Measurements from ENCODE around the gene FBXL2.

The FBXL2 gene

GRCh38 chr3:33236005-33236404 is 41.2 kb upstream of the FBXL2 start:
- DNase-seq, result no peak
- H3K4me3 ChIP-seq (ENCODE audit: low read depth, low read length), result no peak overlapping the region
- H3K36me3 ChIP-seq, result no peaks in the 10 kb centered on the region
- H3K9me3 ChIP-seq, result no peaks in the 10 kb centered on the region
- no peaks in the 10 kb centered on the region for H3K4me1 ChIP-seq
- no peaks in the 10 kb centered on the region for H3K27me3 ChIP-seq
- TF ChIP-seq CTCF (IDR thresholded peaks at IDR 0.05; ENCODE audit: low read depth, low read length), result no peak

- no peak for TF ChIP-seq CTCF (IDR thresholded peaks at IDR 0.05; ENCODE audit: low read depth, low read length)
- no peaks in the 10 kb centered on the region for H3K36me3 ChIP-seq
- no peaks in the 10 kb centered on the region for H3K4me1 ChIP-seq
- H3K9me3 ChIP-seq, result no peaks in the 10 kb centered on the region
- no peaks in the 10 kb centered on the region for H3K27me3 ChIP-seq
- no peak overlapping the region for H3K4me3 ChIP-seq (ENCODE audit: low read depth, low read length)
- no peak for DNase-seq
These were observed 39.8 kb upstream of the FBXL2 start for GRCh38 chr3:33237439-33237838.

- H3K9me3 ChIP-seq, result no peaks in the 10 kb centered on the region
- DNase-seq, result no peak
- H3K4me1 ChIP-seq, result no peaks in the 10 kb centered on the region
- H3K4me3 ChIP-seq (ENCODE audit: low read depth, low read length), result no peak overlapping the region
- no peaks in the 10 kb centered on the region for H3K27me3 ChIP-seq
- no peaks in the 10 kb centered on the region for H3K36me3 ChIP-seq
- TF ChIP-seq CTCF (IDR thresholded peaks at IDR 0.05; ENCODE audit: low read depth, low read length), result no peak
These were observed 38.3 kb upstream of the FBXL2 start for GRCh38 chr3:33238923-33239322.

GRCh38 chr3:33240261-33240660 is 37.0 kb upstream of the FBXL2 start:
- H3K4me3 ChIP-seq (ENCODE audit: low read depth, low read length), result no peak overlapping the region
- no peaks in the 10 kb centered on the region for H3K9me3 ChIP-seq
- no peaks in the 10 kb centered on the region for H3K36me3 ChIP-seq
- no peak for TF ChIP-seq CTCF (IDR thresholded peaks at IDR 0.05; ENCODE audit: low read depth, low read length)
- DNase-seq, result no peak
- no peaks in the 10 kb centered on the region for H3K27me3 ChIP-seq
- no peaks in the 10 kb centered on the region for H3K4me1 ChIP-seq

- Histone ChIP-seq H3K4me3 (ENCODE audit: low read depth, low read length) (no peak overlapping the region), H3K4me1 (no peaks in the 10 kb centered on the region), H3K27me3 (no peaks in the 10 kb centered on the region), H3K36me3 (no peaks in the 10 kb centered on the region), H3K9me3 (no peaks in the 10 kb centered on the region)
- no peak for TF ChIP-seq CTCF (IDR thresholded peaks at IDR 0.05; ENCODE audit: low read depth, low read length)
- DNase-seq, result no peak
These were observed 30.5 kb upstream of the FBXL2 start for GRCh38 chr3:33246786-33247185.

GRCh38 chr3:33250712-33251111 is 26.5 kb upstream of the FBXL2 start:
- H3K4me1 ChIP-seq, result no peaks in the 10 kb centered on the region
- H3K36me3 ChIP-seq, result no peaks in the 10 kb centered on the region
- no peak for TF ChIP-seq CTCF (IDR thresholded peaks at IDR 0.05; ENCODE audit: low read depth, low read length)
- no peak for DNase-seq
- H3K27me3 ChIP-seq, result no peaks in the 10 kb centered on the region
- no peak overlapping the region for H3K4me3 ChIP-seq (ENCODE audit: low read depth, low read length)
- H3K9me3 ChIP-seq, result no peaks in the 10 kb centered on the region
